HepG2 (cell line): ENCODE results near the gene SYAP1. TPM values are rescaled to one million over a fixed set of nuclear protein-coding genes. Genes with fewer than 3 reads are reported as not detected.

Source experiments
- ATAC-seq: fragments of 200-7000 bp; cut with Tn5 transposase; 3 replicates; pipeline ENCODE4 v1.9.1; 2020; ENCODE audit warnings: mild to moderate bottlenecking, moderate library complexity
- BruUV-seq: library from RNA; stranded (reverse); fragments of 400-500 nt; replicated peaks from 2 replicates; lab custom pipeline; 2021; lab: Mats Ljungman, UMichigan
- CTCF ChIA-PET: fragments of 300-600 bp; formaldehyde crosslinking; extraction: SDS; loops from one replicate; lab custom pipeline; 2021; ENCODE audit warnings: low total read pairs, inconsistent platforms, low intra/inter-chr PET ratio; lab: Yijun Ruan, JAX
- POLR2A ChIA-PET: fragments of 350-600 bp; sonication (Branson Sonifier 250); formaldehyde crosslinking; loops from one replicate; lab custom pipeline; 2020; ENCODE audit warnings: antibody characterized with exemption, inconsistent platforms; lab: Yijun Ruan, JAX
- DNase-seq: peaks from one replicate; pipeline ENCODE4 v3.0.0-alpha.2; 2015; ENCODE audit warnings: low spot score
- FAIRE-seq: peaks from 3 replicates; lab custom pipeline; 2011; peaks lifted over from hg19 to GRCh38; lab: Jason Lieb, UNC
- H2AFZ ChIP-seq: one replicate; pipeline ENCODE4 v1.6.1; 2011; ENCODE audit warnings: low read length, inconsistent platforms
- H3K27ac ChIP-seq: fragments of 300-600 bp; 3 replicates; pipeline ENCODE4 v1.8.0; 2011; ENCODE audit warnings: mixed run types, mild to moderate bottlenecking, mixed read lengths, low read length, inconsistent platforms; ENCODE audit not compliant: insufficient read depth; ENCODE audit errors: extremely low read length
- H3K27me3 ChIP-seq, 2 experiments: fragments of 200-600 bp in 1 of 2; 2 replicates in 1 of 2; 3 replicates in 1 of 2; pipeline versions ENCODE4 v1.6.0 to v1.8.0; 2011; ENCODE audit warnings: low read length in 2 of 2, mild to moderate bottlenecking in 2 of 2, moderate library complexity in 2 of 2, inconsistent platforms in 1 of 2; ENCODE audit not compliant: insufficient read depth in 2 of 2, control insufficient read depth in 1 of 2
- H3K36me3 ChIP-seq, 2 experiments: fragments of 200-600 bp in 1 of 2; replicated peaks in 1 of 2; 2 replicates in 1 of 2; 3 replicates in 1 of 2; pipeline versions ENCODE4 v1.5.1 to v1.8.0; 2011; ENCODE audit warnings: low read length in 2 of 2, inconsistent platforms in 1 of 2; ENCODE audit not compliant: insufficient read depth in 2 of 2, control insufficient read depth in 1 of 2
- H3K4me1 ChIP-seq: 2 replicates; pipeline ENCODE4 v1.5.1; 2012; ENCODE audit warnings: low read length, inconsistent platforms; ENCODE audit not compliant: insufficient read depth
- H3K4me2 ChIP-seq: 2 replicates; pipeline ENCODE4 v1.6.0; 2011; ENCODE audit warnings: low read depth, low read length, inconsistent platforms
- H3K4me3 ChIP-seq, 3 experiments: fragments of 200-600 bp in 1 of 3; sonication (generic), shearing (Covaris generic) in 1 of 3; replicated peaks in 1 of 3; 2 replicates each; pipeline ENCODE4 v1.5.1; 2011 to 2016; ENCODE audit warnings: low read length in 3 of 3, inconsistent platforms in 2 of 3, low read depth in 2 of 3, mild to moderate bottlenecking in 2 of 3, control low read depth in 1 of 3, mixed read lengths in 1 of 3; ENCODE audit not compliant: insufficient read depth in 1 of 3
- H3K79me2 ChIP-seq: one replicate; pipeline ENCODE4 v1.6.1; 2011; ENCODE audit warnings: low read length, inconsistent platforms; ENCODE audit not compliant: insufficient read depth
- H3K9ac ChIP-seq: 2 replicates; pipeline ENCODE4 v1.6.0; 2011; ENCODE audit warnings: mild to moderate bottlenecking, low read depth, low read length, inconsistent platforms; ENCODE audit not compliant: insufficient read depth
- H3K9me3 ChIP-seq: 2 replicates; pipeline ENCODE4 v1.5.1; 2012; ENCODE audit warnings: mild to moderate bottlenecking, low read length
- H4K20me1 ChIP-seq: 2 replicates; pipeline ENCODE4 v1.6.0; 2011; ENCODE audit warnings: inconsistent platforms, mild to moderate bottlenecking, low read length, moderate library complexity; ENCODE audit not compliant: insufficient read depth
- ASH2L ChIP-seq: fragments of 300-600, 200-600 bp; sonication (generic); IDR thresholded peaks from 2 replicates; pipeline ENCODE4 v1.7.0; 2017; ENCODE audit warnings: low read depth, mild to moderate bottlenecking, moderate library complexity, mixed read lengths, low read length; ENCODE audit not compliant: insufficient read length
- DRAP1 ChIP-seq: IDR thresholded peaks from 2 replicates; pipeline ENCODE4 v1.6.1; 2016; ENCODE audit warnings: missing genetic modification reagents, missing compliant biosample characterization
- FOXO1 ChIP-seq: sonication (generic); formaldehyde crosslinking; IDR thresholded peaks from 2 replicates; pipeline ENCODE4 v1.4.0; 2020; ENCODE audit warnings: missing genetic modification reagents
- MBD4 ChIP-seq: IDR thresholded peaks from 2 replicates; pipeline ENCODE4 v1.6.1; 2012; ENCODE audit warnings: low read length, inconsistent platforms, borderline replicate concordance
- TAF15 ChIP-seq: fragments of 200-400 bp; formaldehyde crosslinking; IDR thresholded peaks from one replicate; pipeline ENCODE4 v1.6.1; 2018; ENCODE audit warnings: mild to moderate bottlenecking, low read depth, low read length; ENCODE audit not compliant: poor library complexity, severe bottlenecking
- THRA ChIP-seq: sonication (generic); formaldehyde crosslinking; IDR thresholded peaks from 2 replicates; pipeline ENCODE4 v1.4.0; 2020; ENCODE audit warnings: missing genetic modification reagents, borderline replicate concordance
- TMF1 ChIP-seq: sonication (generic); formaldehyde crosslinking; IDR thresholded peaks from 2 replicates; pipeline ENCODE4 v1.8.1; 2022; ENCODE audit warnings: low read depth, missing genetic modification reagents
- ZBTB25 ChIP-seq: IDR thresholded peaks from 2 replicates; pipeline ENCODE4 v1.6.1; 2018; ENCODE audit warnings: missing genetic modification reagents
- ZNF280D ChIP-seq: sonication (generic); formaldehyde crosslinking; IDR thresholded peaks from 2 replicates; pipeline ENCODE4 v1.5.1; 2020; ENCODE audit warnings: mild to moderate bottlenecking, missing genetic modification reagents
- ZNF335 ChIP-seq: sonication (generic); formaldehyde crosslinking; IDR thresholded peaks from 2 replicates; pipeline ENCODE4 v1.4.0; 2020; ENCODE audit warnings: missing genetic modification reagents
- WGBS: methylation state at CpG from one replicate; pipeline ENCODE4 v1.1.6; 2017; ENCODE audit warnings: low lambda C conversion rate; 5-methylcytosine and 5-hydroxymethylcytosine counted together
- in situ Hi-C: cut with HindIII; loops from 2 replicates; pipeline ENCODE4 v1.10.0; 2017; ENCODE audit warnings: low pct_unique_long_range_greater_than_20kb; ENCODE audit not compliant: extremely low pct_ligation_motif_present
- intact Hi-C: fragments of 100-400 bp; cut with micrococcal nuclease; formaldehyde crosslinking; loops from one replicate; pipeline ENCODE4 v1.10.0; 2022; ENCODE audit not compliant: unreplicated experiment
- polyA plus RNA-seq, 8 experiments: library from polyadenylated mRNA; depleted of rRNA in 3 of 8; stranded (reverse) in 7 of 8; unstranded in 1 of 8; fragments of >200 nt; fragmentation: Illumina TruSeq in 4 of 8; extraction: Trizol in 4 of 8; gene quantifications; 2 replicates each; pipeline versions ENCODE4 v1.2.1 to v1.2.3, GENCODE V29; 2011 to 2016; ENCODE audit warnings: low read depth in 4 of 8, missing spikeins in 1 of 8, mixed read lengths in 1 of 8; ENCODE audit not compliant: insufficient read depth in 1 of 8
- total RNA-seq, 5 experiments: library from RNA; depleted of rRNA; stranded (reverse); fragments of >200 nt; fragmentation: Illumina TruSeq; extraction: Trizol; gene quantifications; 2 replicates each; pipeline ENCODE4 v1.2.3, GENCODE V29; 2016; ENCODE audit warnings: low read depth in 1 of 5

Gene SYAP1
- total and polyA plus RNA-seq, 2 of the 13 experiments (the other 11 are each of a cell fraction or from before 2014, with no cell fraction given): 4.9 to 18.5 TPM

- H2AFZ ChIP-seq: no peak overlapping the region
- no peak overlapping the region for H3K27ac ChIP-seq
- 94% methylated on average over 3 of the region's 7 CpGs for WGBS
- H3K4me2 ChIP-seq: no peak overlapping the region
- peaks cover 2 to 11% of the 10 kb centered on the region in 2 experiments; a peak in 1 of 5 replicates for H3K36me3 ChIP-seq
- no TSS peak for BruUV-seq
- ATAC-seq (no peak), FAIRE-seq (no peak), DNase-seq (no peak)
- TF ChIP-seq TAF15: no peak
- no peak for TF ChIP-seq ASH2L
- no peak for TF ChIP-seq ZNF335 (CRISPR knock-in tag)
- no peak for TF ChIP-seq ZBTB25 (CRISPR knock-in tag)
- no peak for TF ChIP-seq FOXO1 (CRISPR knock-in tag)
- no peak for TF ChIP-seq DRAP1
- no peak for TF ChIP-seq TMF1 (CRISPR knock-in tag)
- no peak for TF ChIP-seq ZNF280D (CRISPR knock-in tag)
- no peak for TF ChIP-seq MBD4
- no peak for TF ChIP-seq THRA (CRISPR knock-in tag)
- ChIA-PET POLR2A (no interaction called here), CTCF (no interaction called here)
- H3K9ac ChIP-seq: no peak overlapping the region
- intact Hi-C loops: no loop called here
- no peaks in the 10 kb centered on the region for H3K79me2 ChIP-seq
- no peaks in the 10 kb centered on the region for H3K9me3 ChIP-seq
- peaks cover 7% of the 10 kb centered on the region for H3K4me1 ChIP-seq
- H3K4me3 ChIP-seq: no peak overlapping the region
- H4K20me1 ChIP-seq: peaks cover 2% of the 10 kb centered on the region; the same call in 1 of the 2 replicates
- no peaks in the 10 kb centered on the region for H3K27me3 ChIP-seq
- in situ Hi-C loops: no loop called here
These were observed 30.7 kb downstream of the SYAP1 start for GRCh38 chrX:16750136-16750535.
